Cardiac muscle cell (in vitro differentiated cells and primary cell): ENCODE results near the gene NTSR1. TPM values are rescaled to one million over a fixed set of nuclear protein-coding genes. Genes with fewer than 3 reads are reported as not detected.

Source experiments
- DNase-seq, 2 donors: peaks; one replicate each; pipeline versions ENCODE4 v3.0.0 to v3.0.0-alpha.2; 2010 to 2017; ENCODE audit warnings: low read depth in 1 of 2, low spot score in 1 of 2
- H3K27ac ChIP-seq: fragments of 200-600 bp; sonication (generic); 2 replicates; pipeline ENCODE4 v1.5.1; 2016
- H3K27me3 ChIP-seq: fragments of 200-600 bp; sonication (generic); 2 replicates; pipeline ENCODE4 v1.6.0; 2016; ENCODE audit warnings: control low read depth
- H3K36me3 ChIP-seq: fragments of 200-600 bp; sonication (generic); 2 replicates; pipeline ENCODE4 v1.5.1; 2016; ENCODE audit warnings: control low read depth
- H3K4me1 ChIP-seq: fragments of 200-600 bp; sonication (generic); 2 replicates; pipeline ENCODE4 v1.8.1; 2017; ENCODE audit warnings: low read depth, mild to moderate bottlenecking, mixed run types
- H3K4me3 ChIP-seq: fragments of 200-600 bp; sonication (generic); 2 replicates; pipeline ENCODE4 v1.5.1; 2016; ENCODE audit warnings: mild to moderate bottlenecking
- H3K9me3 ChIP-seq: fragments of 200-600 bp; sonication (generic); 2 replicates; pipeline ENCODE4 v1.5.1; 2017; ENCODE audit warnings: low read depth, mild to moderate bottlenecking, control low read depth
- polyA plus RNA-seq: library from polyadenylated mRNA; unstranded; fragments of >200 nt; fragmentation: Nextera tagmentation; extraction: Ambion mirVana; gene quantifications from 2 replicates; pipeline ENCODE4 v1.2.1, GENCODE V29; 2016
- total RNA-seq: library from RNA; depleted of rRNA; stranded (reverse); fragments of >200 nt; gene quantifications from 2 replicates; pipeline ENCODE4 v1.2.3, GENCODE V29; 2016
- TF ChIP-seq, protein P1 (sequence below): IDR thresholded peaks from 2 replicates; pipeline ENCODE4 v1.5.1; 2012; ENCODE audit warnings: low read depth, mild to moderate bottlenecking, low read length

NTSR1 gene
- total and polyA plus RNA-seq, 2 experiments from 2014 or later = 0.03 TPM; not detected in 1

DNA sequence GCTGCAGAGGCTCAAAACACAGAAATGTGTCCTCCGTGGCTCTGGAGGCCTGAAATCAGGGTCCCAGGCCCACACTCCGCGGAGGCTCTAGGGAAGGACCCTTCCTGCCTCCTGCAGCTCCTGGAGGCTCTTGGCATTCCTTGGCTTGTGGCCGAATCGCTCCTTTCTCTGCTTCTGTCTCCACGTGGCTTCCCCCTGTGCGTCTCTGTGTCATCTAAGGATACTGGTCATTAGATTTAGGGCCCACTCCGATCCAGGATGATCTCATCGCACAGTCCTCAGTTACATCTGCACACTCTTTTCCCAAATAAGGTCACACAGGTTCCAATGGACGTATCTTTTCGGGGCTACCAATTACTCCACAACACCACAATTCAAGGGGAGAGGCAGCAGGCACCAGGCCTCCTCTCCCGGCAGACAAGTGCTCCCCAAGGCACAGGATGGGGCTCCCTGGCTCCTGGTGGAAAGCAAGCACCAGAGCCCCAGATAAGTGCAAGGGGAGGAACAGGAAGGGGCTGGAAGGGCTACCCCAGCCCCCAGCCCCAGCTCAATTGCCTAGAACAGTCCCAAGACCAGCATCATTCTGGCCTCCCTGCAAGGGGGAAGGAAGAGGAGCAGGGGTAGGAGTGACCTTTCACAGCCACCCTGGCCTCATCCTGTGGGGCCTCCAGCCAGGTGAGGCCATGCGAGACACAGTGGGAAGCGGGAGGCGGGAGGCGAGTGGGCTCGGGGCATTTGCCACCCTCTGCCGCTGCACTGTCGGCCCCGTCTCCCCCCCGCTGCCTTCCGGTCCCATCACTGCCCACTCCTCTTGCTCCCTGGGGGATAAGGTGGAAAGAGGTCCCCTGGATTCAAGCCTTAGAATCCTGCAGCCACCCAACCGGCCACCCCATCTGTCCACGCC is 16.3 kb downstream of the NTSR1 start:
- DNase-seq = no peak
- H3K27me3 ChIP-seq = no peaks in the 10 kb centered on the region
- TF ChIP-seq, protein P1, sequence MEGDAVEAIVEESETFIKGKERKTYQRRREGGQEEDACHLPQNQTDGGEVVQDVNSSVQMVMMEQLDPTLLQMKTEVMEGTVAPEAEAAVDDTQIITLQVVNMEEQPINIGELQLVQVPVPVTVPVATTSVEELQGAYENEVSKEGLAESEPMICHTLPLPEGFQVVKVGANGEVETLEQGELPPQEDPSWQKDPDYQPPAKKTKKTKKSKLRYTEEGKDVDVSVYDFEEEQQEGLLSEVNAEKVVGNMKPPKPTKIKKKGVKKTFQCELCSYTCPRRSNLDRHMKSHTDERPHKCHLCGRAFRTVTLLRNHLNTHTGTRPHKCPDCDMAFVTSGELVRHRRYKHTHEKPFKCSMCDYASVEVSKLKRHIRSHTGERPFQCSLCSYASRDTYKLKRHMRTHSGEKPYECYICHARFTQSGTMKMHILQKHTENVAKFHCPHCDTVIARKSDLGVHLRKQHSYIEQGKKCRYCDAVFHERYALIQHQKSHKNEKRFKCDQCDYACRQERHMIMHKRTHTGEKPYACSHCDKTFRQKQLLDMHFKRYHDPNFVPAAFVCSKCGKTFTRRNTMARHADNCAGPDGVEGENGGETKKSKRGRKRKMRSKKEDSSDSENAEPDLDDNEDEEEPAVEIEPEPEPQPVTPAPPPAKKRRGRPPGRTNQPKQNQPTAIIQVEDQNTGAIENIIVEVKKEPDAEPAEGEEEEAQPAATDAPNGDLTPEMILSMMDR = no peak
- no peaks in the 10 kb centered on the region for H3K36me3 ChIP-seq
- no peaks in the 10 kb centered on the region for H3K4me1 ChIP-seq
- no peaks in the 10 kb centered on the region for H3K9me3 ChIP-seq
- no peak overlapping the region for H3K4me3 ChIP-seq
- H3K27ac ChIP-seq = no peak overlapping the region

DNA sequence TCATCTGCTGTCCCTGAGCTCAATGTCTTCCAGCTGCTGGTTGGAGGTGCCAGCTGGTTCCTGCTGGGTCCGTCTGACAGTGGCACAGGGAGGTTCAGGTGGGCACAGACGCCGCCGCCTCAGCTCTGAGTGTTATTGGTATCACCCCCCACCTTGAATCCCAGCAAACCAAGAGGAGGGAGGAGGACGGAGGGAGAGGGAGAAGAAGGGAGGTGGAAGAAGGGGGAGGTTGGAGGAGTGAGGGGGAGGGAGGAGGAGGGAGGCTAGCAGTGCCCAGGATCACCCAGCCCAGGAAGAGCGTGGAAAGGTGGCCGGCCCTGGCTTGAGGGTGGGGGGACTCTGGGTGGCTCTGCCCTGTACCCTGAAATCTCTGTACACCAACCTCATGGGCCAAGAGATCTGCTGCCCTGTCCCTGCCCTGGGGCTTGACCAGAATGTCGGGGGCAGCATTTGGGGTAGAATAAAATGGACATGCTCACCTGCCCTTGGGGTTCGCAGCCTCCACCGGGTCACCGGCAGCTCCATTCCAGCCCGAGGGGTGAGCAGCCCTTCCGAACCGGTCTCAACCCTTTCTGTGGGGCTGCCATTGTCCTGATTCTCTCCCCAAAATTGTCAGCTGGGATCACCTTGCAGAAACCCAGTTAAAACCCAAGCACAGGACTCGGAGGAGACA is 17.1 kb downstream of the NTSR1 start:
- TF ChIP-seq, protein P1 = no peak
- Histone ChIP-seq H3K27me3 (no peaks in the 10 kb centered on the region), H3K27ac (no peak overlapping the region), H3K4me3 (no peak overlapping the region), H3K36me3 (no peaks in the 10 kb centered on the region), H3K9me3 (no peaks in the 10 kb centered on the region), H3K4me1 (no peaks in the 10 kb centered on the region)
- no peak for DNase-seq

DNA sequence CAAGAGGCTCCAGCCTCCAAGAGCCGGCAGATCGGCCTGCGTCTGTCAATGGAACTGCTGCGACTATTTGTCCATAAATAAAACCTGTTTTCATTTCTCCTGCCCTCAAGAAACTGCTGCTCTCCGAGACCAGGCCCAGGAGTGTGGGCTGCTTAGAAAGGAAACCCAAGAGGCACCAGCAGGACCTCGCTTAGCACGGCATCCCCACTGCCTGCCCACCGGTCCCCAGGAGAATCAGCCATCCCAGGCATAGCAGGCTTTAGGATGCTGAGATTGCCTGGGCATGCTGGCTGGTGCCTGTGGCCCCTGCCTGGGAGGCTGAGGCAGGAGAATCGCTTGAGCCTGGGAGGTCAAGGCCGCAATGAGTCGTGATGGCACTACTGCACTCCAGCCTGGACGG is 17.6 kb downstream of the NTSR1 start:
- no peaks in the 10 kb centered on the region for H3K27me3 ChIP-seq
- no peaks in the 10 kb centered on the region for H3K4me1 ChIP-seq
- no peak for DNase-seq
- no peaks in the 10 kb centered on the region for H3K9me3 ChIP-seq
- H3K4me3 ChIP-seq = no peak overlapping the region
- no peak overlapping the region for H3K27ac ChIP-seq
- no peaks in the 10 kb centered on the region for H3K36me3 ChIP-seq
- TF ChIP-seq, protein P1 = no peak

DNA sequence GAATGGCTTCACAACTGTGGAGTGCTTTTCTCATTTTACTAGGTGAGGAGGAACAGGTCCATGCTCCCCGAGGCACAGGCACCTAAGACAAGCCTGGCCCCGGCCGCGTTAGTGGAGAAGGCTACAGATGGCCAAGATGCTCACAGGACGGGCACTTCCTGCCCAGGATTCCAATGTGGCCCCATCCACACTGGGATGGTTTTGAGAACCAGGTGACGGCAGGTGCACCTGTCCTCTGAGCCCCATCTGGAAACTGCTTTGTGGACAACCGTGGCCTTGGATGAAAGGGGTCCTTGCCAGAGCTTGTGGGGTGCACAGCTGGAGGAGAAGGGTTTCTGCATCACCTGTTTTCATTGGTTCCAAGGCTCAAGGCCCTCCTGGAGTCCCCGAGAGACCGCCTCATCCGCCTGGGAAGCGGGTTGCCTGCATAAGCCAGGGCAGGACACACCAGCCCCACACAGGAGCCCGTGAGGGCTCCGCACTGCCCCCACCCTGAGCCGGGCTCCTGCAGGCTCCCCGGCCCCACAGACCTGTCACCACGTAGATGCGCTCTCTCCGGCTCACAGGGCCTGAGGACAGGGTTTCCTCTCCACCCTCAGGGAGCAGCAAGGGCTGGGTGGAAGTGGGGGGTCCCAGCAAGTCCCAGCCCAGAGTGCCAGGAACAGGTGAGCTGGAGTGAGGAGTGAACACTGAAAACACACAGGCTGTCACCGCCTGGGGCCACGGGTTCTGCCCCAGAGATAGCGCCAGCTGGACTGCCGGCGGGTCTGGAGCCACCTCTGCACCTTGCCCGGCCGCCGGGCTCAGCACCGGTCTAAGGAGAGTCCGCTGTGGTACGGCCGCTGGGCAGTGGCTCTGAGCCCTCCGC is 18.3 kb downstream of the NTSR1 start:
- Histone ChIP-seq H3K4me3 (no peak overlapping the region), H3K4me1 (no peaks in the 10 kb centered on the region), H3K27me3 (no peaks in the 10 kb centered on the region), H3K9me3 (no peaks in the 10 kb centered on the region), H3K27ac (no peak overlapping the region), H3K36me3 (no peaks in the 10 kb centered on the region)
- TF ChIP-seq, protein P1 = no peak
- DNase-seq = no peak

DNA sequence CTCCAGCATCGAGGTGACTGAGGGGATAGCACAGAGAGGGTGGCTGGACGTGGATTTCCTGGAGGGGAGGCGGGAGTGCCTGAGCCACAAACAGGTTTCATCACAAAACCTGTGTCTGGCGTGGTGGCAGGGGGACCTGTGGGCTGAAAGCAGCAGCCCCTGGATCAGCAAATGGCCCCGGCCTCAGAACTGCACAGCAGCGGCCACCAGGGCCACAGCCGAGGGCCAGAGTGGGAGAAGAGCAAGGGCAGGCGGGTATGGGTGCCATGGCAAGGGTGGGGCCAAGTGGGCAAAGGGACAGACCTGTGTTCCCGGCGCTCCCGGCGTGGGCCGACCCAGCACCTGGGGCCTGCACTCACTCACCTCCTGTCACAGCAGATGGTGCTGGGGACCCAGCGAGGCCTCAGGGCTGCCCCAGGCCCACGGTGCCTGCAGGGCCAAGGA is 19.0 kb downstream of the NTSR1 start:
- TF ChIP-seq, protein P1 = no peak
- H3K9me3 ChIP-seq = no peaks in the 10 kb centered on the region

More for the DNA sequence above, 19.0 kb downstream of the NTSR1 start:
- H3K4me1 ChIP-seq = no peaks in the 10 kb centered on the region
- H3K27ac ChIP-seq = no peak overlapping the region
- no peaks in the 10 kb centered on the region for H3K27me3 ChIP-seq
- no peaks in the 10 kb centered on the region for H3K36me3 ChIP-seq
- DNase-seq = no peak
- no peak overlapping the region for H3K4me3 ChIP-seq
